HG02970 (cell line): ENCODE data around the gene BBS9.

ENCODE experiments used
- ATAC-seq: cut with Tn5 transposase; IDR thresholded peaks from one replicate; pipeline ENCODE4 v1.9.1; 2021; ENCODE audit warnings: mild to moderate bottlenecking, moderate library complexity, moderate number of reproducible peaks; ENCODE audit not compliant: unreplicated experiment, low FRiP score

The BBS9 gene

GRCh38 chr7:33581236-33581635 is 451.9 kb downstream of the BBS9 start:
- no peak for ATAC-seq

- ATAC-seq: no peak
These were observed 452.7 kb downstream of the BBS9 start for GRCh38 chr7:33582104-33582503.

- no peak for ATAC-seq
These were observed 453.2 kb downstream of the BBS9 start for GRCh38 chr7:33582533-33582932.

- no peak for ATAC-seq
These were observed 460.5 kb downstream of the BBS9 start for GRCh38 chr7:33589911-33590310.

- ATAC-seq: no peak
These were observed 461.6 kb downstream of the BBS9 start for GRCh38 chr7:33590916-33591315.

GRCh38 chr7:33591490-33591889 is 462.1 kb downstream of the BBS9 start:
- no peak for ATAC-seq

- no peak for ATAC-seq
These were observed 463.4 kb downstream of the BBS9 start for GRCh38 chr7:33592718-33593117.

GRCh38 chr7:33593611-33594010 is 464.2 kb downstream of the BBS9 start:
- no peak for ATAC-seq

GRCh38 chr7:33596686-33597085 is 467.3 kb downstream of the BBS9 start:
- no peak for ATAC-seq

GRCh38 chr7:33597181-33597580 is 467.8 kb downstream of the BBS9 start:
- ATAC-seq: no peak

- no peak for ATAC-seq
These were observed 471.7 kb downstream of the BBS9 start for GRCh38 chr7:33601101-33601500.

GRCh38 chr7:33601884-33602283 is 472.5 kb downstream of the BBS9 start:
- ATAC-seq: no peak

GRCh38 chr7:33604056-33604455 is 474.7 kb downstream of the BBS9 start:
- no peak for ATAC-seq

GRCh38 chr7:33610918-33611317 is 481.6 kb downstream of the BBS9 start:
- ATAC-seq: no peak

- ATAC-seq: no peak
These were observed 483.1 kb downstream of the BBS9 start for GRCh38 chr7:33612442-33612841.

GRCh38 chr7:33614357-33615117 is 485.2 kb downstream of the BBS9 start:
- no peak for ATAC-seq

GRCh38 chr7:33616752-33617151 is 487.4 kb downstream of the BBS9 start:
- no peak for ATAC-seq

GRCh38 chr7:33619264-33619663 is 489.9 kb downstream of the BBS9 start:
- no peak for ATAC-seq

- no peak for ATAC-seq
These were observed 493.9 kb downstream of the BBS9 start for GRCh38 chr7:33623267-33623666.

GRCh38 chr7:33624215-33624614 is 494.9 kb downstream of the BBS9 start:
- ATAC-seq: no peak

GRCh38 chr7:33626869-33627268 is 497.5 kb downstream of the BBS9 start:
- no peak for ATAC-seq

- no peak for ATAC-seq
These were observed 498.4 kb downstream of the BBS9 start for GRCh38 chr7:33627741-33628140.

- ATAC-seq: no peak
These were observed 499.5 kb downstream of the BBS9 start for GRCh38 chr7:33628894-33629293.
